ENCODE results near the gene NUDT8. TPM values are rescaled to one million over a fixed set of nuclear protein-coding genes. Genes with fewer than 3 reads are reported as not detected.
"Not testable (repeated sequence)": the region's sequence is repeated elsewhere in the genome, so short reads cannot be mapped to it uniquely, and the experiment has no call there.

The NUDT8 gene
- total RNA-seq, 1 donor from 2014 or later, result 5.8 TPM

- H3K4me3 Mint-ChIP-seq (ENCODE audit: unreplicated experiment), result peak overlapping the region; percentile 54
- H3K27me3 Mint-ChIP-seq (ENCODE audit: unreplicated experiment), result peaks cover 8% of the 10 kb centered on the region
- no peak for DNase-seq
- peak overlapping the region; percentile 13 for H3K27ac Mint-ChIP-seq (ENCODE audit: unreplicated experiment)
- H3K4me1 Mint-ChIP-seq (ENCODE audit: low read depth, unreplicated experiment), result peaks cover 14% of the 10 kb centered on the region
- H3K9me3 Mint-ChIP-seq (ENCODE audit: unreplicated experiment), result peaks cover 6% of the 10 kb centered on the region
- no peaks in the 10 kb centered on the region for H3K36me3 Mint-ChIP-seq (ENCODE audit: unreplicated experiment)
- no peak for TF ChIP-seq CTCF (IDR thresholded peaks at IDR 0.05; ENCODE audit: partially characterized antibody, unreplicated experiment)
These were observed 24.3 kb downstream of the NUDT8 start for GRCh38 chr11:67605231-67606011.

- no peak for DNase-seq
- H3K27me3 Mint-ChIP-seq (ENCODE audit: unreplicated experiment), result peaks cover 8% of the 10 kb centered on the region
- no peaks in the 10 kb centered on the region for H3K36me3 Mint-ChIP-seq (ENCODE audit: unreplicated experiment)
- H3K27ac Mint-ChIP-seq (ENCODE audit: unreplicated experiment), result peak overlapping the region; percentile 33
- no peak for TF ChIP-seq CTCF (IDR thresholded peaks at IDR 0.05; ENCODE audit: partially characterized antibody, unreplicated experiment)
- peaks cover 14% of the 10 kb centered on the region for H3K4me1 Mint-ChIP-seq (ENCODE audit: low read depth, unreplicated experiment)
- peaks cover 6% of the 10 kb centered on the region for H3K9me3 Mint-ChIP-seq (ENCODE audit: unreplicated experiment)
- peak overlapping the region; percentile 6 for H3K4me3 Mint-ChIP-seq (ENCODE audit: unreplicated experiment)
These were observed 24.9 kb downstream of the NUDT8 start for GRCh38 chr11:67604815-67605214.

- not testable (repeated sequence) for H3K36me3 Mint-ChIP-seq (ENCODE audit: unreplicated experiment); DNase-seq; H3K27me3 Mint-ChIP-seq (ENCODE audit: unreplicated experiment); H3K9me3 Mint-ChIP-seq (ENCODE audit: unreplicated experiment)
- Mint-ChIP-seq H3K27ac (ENCODE audit: unreplicated experiment) (peak overlapping the region; percentile 33), H3K4me3 (ENCODE audit: unreplicated experiment) (peak overlapping the region; percentile 6), H3K4me1 (ENCODE audit: low read depth, unreplicated experiment) (peaks cover 14% of the 10 kb centered on the region)
These were observed 25.6 kb downstream of the NUDT8 start for GRCh38 chr11:67604119-67604518.

GRCh38 chr11:67601098-67601497, 28.6 kb downstream of the NUDT8 start:
- no peak for DNase-seq
- Mint-ChIP-seq H3K27ac (ENCODE audit: unreplicated experiment) (no peak overlapping the region), H3K4me3 (ENCODE audit: unreplicated experiment) (no peak overlapping the region), H3K4me1 (ENCODE audit: low read depth, unreplicated experiment) (peaks cover 14% of the 10 kb centered on the region), H3K27me3 (ENCODE audit: unreplicated experiment) (peaks cover 7% of the 10 kb centered on the region), H3K9me3 (ENCODE audit: unreplicated experiment) (peaks cover 6% of the 10 kb centered on the region), H3K36me3 (ENCODE audit: unreplicated experiment) (peaks cover 5% of the 10 kb centered on the region)
- TF ChIP-seq CTCF (IDR thresholded peaks at IDR 0.05; ENCODE audit: partially characterized antibody, unreplicated experiment), result no peak

- H3K4me1 Mint-ChIP-seq (ENCODE audit: low read depth, unreplicated experiment), result peaks cover 14% of the 10 kb centered on the region
- H3K27me3 Mint-ChIP-seq (ENCODE audit: unreplicated experiment), result peaks cover 4% of the 10 kb centered on the region
- H3K9me3 Mint-ChIP-seq (ENCODE audit: unreplicated experiment), result peaks cover 3% of the 10 kb centered on the region
- TF ChIP-seq CTCF (IDR thresholded peaks at IDR 0.05; ENCODE audit: partially characterized antibody, unreplicated experiment), result no peak
- H3K36me3 Mint-ChIP-seq (ENCODE audit: unreplicated experiment), result peaks cover 5% of the 10 kb centered on the region
- DNase-seq, result no peak
- no peak overlapping the region for H3K4me3 Mint-ChIP-seq (ENCODE audit: unreplicated experiment)
- no peak overlapping the region for H3K27ac Mint-ChIP-seq (ENCODE audit: unreplicated experiment)
These were observed 29.3 kb downstream of the NUDT8 start for GRCh38 chr11:67600324-67601029.
